NCI-H748 (cell line): ENCODE data around the gene FTL.
A peak's percentile ranks its signal among the peaks of the same experiment; 100 is the strongest.

Experiments
- DNase-seq: peaks from one replicate; lab custom pipeline; 2025; ENCODE audit not compliant: unreplicated experiment; lab: John Stamatoyannopoulos, UW

The FTL gene

DNA sequence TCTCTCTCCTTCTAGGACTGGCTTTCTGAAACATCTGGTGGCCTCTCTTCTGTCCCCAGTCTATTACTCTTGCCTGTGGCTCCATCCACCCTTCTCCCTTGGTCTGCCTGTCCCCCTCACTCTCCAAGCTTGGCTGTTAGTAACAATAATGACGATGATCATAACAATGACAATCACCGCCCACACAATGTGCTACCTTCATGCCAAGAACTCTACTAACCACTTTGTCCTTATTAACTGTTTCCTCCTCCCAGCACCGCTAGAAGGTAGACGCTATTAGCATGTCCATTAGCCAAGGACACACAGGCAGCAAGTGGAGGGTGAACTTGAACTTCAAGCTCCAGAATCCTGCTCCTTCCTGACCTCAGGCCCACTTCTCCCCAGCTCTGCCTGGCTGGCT, 25.3 kb downstream of the FTL start:
- no peak for DNase-seq

DNA sequence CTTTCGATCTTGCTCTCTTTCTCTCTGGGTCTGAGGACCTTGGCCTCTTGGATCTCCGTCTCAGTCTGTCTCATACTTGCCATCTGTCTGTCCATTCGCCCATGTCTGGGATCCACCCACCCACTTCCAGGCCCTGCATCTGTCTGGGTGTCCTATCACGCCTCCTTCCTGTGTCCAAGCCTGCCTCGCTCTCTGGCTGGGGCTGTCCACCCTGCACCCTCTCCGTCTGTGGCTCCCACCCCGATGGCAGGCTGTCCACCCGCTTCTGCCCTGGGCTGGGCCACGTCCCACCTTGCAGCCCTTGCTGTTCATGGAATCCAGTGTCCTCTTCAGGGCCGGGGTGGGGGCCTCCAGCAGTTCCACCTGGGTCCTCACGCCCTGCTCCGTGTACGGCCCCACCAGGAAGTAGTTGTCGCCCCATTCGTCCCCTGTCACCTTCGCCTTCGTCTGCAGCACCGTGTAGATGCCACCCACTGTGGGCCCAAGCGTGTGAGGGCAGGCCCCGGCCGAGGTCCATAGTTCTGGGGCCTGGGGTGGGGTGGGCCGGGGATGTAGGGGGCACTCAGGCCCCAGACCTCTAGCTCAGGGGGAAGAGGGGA, 26.0 kb downstream of the FTL start:
- no peak for DNase-seq

GRCh38 chr19:48991873-48992580, 26.9 kb downstream of the FTL start:
- no peak for DNase-seq

DNA sequence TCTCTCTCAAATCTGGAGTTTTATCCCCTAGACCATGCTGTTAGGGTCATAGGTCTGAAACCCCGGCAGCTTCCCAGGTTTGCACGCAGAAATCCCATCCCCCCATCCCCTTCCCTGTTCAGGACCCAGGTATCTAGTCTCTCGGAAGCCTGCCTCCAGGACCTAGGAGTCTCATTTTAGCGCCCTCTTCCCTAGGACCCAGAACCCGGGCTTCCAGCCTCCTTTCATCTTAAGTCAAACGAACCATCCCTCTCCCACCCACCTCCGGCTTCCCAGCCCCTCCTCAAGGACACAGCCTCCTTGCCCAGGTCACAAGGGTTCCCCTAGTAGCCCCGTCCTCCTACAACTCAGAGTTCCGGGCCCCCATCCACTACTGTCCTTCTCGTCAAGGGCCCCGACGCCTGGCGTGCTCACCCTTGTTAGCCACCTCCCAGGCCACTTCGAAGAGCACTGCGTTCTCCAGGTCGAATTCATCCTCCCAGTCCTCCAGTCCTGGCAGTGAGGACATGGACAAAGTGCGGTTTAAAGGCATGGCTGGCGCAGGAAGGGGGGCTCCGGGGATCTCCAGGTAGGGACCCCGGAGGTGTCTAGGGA, 27.6 kb downstream of the FTL start:
- peak; percentile 77 for DNase-seq

GRCh38 chr19:48993175-48994034, 28.3 kb downstream of the FTL start, which contains the start of the genes GYS1 and RUVBL2:
Gene GYS1, minus strand, starts transcription at chr19:48993309. Its CDS starts 197 bp downstream, at chr19:48993112.
Gene RUVBL2, plus strand, starts transcription at chr19:48993887. Its CDS starts 25 bp downstream, at chr19:48993912.
- DNase-seq = peak; percentile 100

DNA sequence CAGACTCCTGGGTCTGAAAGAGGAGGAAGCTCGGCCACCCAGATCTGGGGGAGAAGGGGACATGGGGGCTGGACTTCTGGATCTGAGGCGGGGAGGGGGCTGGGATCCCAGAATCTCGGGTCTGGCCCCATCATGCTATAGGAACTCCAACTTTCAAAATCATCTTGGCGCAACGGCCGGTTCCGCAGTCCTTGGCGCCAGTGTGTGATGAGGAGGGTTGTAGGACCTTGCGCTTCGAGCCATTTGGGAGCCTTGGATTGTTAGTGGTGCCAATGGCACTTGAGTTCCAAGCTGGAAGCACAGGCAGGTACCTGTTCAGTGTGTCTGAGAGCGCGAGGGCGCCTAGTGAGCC, 28.9 kb downstream of the FTL start:
- DNase-seq = peak; percentile 47

DNA sequence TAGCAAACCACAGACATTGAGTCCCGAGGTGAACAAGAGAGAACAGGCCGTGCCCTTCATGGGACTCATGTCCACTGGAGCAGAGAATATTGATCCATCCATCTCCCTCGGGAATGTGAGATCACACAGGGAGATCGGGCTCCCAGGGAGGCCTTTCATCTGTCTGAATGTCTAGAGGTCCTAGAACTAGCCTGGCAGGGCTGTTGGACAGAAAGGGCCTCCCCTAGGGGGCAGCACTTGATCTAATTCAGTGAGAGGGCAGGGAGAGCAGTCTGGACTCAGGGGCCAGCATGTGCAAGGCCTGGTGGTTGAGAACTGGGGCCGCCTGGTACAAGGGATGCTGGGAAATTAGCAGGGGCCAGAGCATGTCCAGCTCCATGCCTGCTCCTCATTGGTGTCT, 32.9 kb downstream of the FTL start:
- DNase-seq = peak; percentile 69

GRCh38 chr19:48999481-49000325, 34.6 kb downstream of the FTL start:
- peak; percentile 45 for DNase-seq

DNA sequence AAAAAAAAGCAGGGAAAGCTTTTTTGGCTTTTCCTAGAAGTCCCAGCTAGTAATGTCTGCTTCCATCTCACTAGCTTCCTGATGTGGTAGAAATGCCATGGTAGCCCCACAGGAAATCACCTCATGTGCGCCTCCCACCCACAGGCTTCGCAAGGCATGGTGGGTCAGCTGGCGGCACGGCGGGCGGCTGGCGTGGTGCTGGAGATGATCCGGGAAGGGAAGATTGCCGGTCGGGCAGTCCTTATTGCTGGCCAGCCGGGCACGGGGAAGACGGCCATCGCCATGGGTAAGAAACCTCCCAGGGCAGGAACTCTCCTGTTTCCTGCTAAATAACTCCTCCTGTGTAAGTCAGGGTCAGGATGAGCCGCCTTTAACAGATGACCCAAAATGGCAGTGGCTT, 39.0 kb downstream of the FTL start:
- DNase-seq = no peak

DNA sequence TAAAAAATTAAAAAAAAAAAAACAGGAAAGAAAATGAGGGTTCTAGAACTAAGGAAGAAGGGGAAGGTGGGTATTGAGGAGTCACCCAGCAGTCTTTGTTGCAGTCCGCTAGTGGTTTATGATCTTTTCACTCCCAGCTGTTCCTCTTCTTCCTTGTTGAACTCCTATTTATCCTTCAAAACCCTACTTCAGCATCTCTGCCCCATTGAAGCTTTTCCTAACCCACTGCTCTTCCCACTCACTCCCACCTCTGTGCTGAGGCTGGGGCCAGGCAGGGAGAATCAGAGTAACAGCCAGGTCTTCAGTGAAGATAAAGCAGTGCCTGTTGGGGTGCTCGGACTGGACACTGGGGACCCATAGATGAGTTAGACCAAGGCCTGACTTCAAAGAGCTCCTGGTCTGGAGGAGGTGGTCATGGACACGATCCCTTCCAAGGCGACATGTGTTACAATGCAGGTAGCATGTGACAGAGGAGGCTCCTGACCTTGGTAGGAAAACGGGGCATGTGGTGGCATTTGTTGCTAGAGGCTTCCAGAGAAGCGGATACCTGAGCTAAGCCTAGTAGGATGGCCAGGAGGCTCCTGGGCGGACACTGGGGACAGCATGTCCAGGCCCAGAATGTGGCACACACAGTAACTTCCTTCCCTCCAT, 40.0 kb downstream of the FTL start:
- no peak for DNase-seq

DNA sequence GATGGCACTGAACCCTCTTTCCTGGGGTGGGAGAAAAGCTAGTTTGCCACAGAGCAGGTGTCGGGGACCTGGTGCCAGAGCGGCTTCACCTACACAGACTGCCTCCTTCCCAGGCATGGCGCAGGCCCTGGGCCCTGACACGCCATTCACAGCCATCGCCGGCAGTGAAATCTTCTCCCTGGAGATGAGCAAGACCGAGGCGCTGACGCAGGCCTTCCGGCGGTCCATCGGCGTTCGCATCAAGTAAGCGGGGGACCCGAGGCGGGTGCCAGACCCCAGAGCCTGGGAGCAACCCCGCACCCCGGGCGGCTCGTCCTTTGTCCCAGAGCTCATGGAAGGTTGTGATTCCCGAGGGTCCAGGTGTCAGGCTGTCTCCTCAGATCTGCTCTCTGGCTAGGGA, 41.8 kb downstream of the FTL start:
- no peak for DNase-seq

DNA sequence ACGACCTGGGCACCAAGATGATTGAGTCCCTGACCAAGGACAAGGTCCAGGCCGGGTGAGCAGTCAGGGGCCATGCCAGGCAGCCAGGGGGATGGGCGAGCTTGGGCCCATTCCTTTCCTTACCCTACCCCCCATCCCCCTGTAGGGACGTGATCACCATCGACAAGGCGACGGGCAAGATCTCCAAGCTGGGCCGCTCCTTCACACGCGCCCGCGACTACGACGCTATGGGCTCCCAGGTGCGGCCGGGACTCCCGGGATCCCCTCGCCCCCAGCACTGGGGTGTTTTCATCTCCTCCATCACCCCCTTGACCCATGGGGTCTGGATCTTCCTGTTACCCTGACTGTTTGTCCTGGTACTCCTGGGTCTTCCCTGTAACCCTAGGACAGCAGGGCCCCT, 44.7 kb downstream of the FTL start:
- no peak for DNase-seq

- DNase-seq = no peak
These were observed 45.3 kb downstream of the FTL start for GRCh38 chr19:49010453-49010852.

DNA sequence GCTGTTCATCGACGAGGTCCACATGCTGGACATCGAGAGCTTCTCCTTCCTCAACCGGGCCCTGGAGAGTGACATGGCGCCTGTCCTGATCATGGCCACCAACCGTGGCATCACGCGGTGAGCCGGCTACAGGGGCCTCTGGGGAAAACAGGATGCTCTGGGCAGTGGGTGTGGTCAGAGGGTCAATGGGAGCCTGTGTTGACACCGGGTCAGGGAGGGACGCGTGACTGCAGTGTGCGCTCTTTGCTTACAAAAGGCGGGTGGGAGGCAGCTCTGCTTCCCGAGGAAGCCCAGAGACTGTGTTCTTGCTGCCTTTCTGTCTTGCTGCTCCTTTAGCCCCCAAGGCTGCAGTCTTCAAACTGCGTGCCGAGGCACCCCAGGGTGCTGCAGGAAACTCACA, 46.1 kb downstream of the FTL start:
- DNase-seq = no peak

- DNase-seq = no peak
These were observed 49.2 kb downstream of the FTL start for GRCh38 chr19:49014123-49014869.

DNA sequence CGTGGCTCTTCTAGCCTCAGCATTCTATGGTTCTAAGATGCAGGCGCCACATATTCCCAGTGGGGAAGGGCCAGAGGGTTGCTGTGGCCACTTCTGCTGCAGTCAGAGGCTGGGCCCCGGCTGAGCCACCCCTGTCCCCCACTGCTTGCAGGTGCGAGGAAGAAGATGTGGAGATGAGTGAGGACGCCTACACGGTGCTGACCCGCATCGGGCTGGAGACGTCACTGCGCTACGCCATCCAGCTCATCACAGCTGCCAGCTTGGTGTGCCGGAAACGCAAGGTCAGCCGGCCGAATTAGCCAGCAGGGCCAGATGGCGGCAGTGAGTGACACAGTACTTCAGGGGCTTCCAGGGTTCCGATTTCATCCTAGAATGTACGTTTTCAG, 49.8 kb downstream of the FTL start:
- DNase-seq = no peak

DNA sequence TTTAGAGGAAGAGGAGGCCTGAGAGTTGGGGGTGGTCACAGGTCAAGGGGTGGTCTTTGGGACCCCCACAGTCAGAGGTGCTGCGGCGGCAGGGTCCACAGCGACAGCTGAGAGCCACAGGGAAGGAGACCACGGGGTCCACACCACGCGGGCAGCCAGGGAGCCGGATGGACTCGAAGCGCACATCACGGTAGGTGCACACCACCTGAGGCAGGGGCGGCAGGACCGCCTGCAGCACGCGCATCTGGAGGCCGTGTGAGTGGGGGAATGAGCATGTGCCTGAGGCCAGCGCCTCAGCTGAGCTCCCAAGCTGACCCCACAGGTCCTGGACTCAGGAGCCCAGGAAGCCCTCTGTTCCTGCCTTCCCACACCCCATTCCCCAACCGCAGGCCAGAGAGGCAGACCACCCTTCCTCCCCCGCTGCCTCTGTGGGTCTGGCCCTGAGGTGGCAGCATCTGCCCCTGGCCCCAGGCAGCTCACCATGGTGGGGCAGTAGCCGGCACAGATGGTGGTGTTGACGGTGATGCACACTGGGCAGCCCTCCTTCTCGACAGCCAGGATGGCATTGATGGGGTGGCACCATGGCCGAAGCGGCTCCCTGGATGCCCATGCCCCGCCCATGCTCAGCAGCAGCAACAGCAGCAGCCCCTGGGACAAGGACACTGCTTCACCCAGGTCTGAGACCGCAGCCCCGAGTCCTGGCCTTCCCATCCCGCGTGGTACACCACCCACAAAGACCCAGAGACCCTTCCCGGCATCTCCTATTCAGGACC, 51.1 kb downstream of the FTL start:
- DNase-seq = no peak
